ENCODE measurements around the gene STK36. TPM values are rescaled to one million over a fixed set of nuclear protein-coding genes. Genes with fewer than 3 reads are reported as not detected.
A peak's percentile ranks its signal among the peaks of the same experiment; 100 is the strongest.

The STK36 gene
- polyA plus RNA-seq, 12 donors, result 19.4 to 56.6 (median 24.9) TPM; not detected in 1

DNA sequence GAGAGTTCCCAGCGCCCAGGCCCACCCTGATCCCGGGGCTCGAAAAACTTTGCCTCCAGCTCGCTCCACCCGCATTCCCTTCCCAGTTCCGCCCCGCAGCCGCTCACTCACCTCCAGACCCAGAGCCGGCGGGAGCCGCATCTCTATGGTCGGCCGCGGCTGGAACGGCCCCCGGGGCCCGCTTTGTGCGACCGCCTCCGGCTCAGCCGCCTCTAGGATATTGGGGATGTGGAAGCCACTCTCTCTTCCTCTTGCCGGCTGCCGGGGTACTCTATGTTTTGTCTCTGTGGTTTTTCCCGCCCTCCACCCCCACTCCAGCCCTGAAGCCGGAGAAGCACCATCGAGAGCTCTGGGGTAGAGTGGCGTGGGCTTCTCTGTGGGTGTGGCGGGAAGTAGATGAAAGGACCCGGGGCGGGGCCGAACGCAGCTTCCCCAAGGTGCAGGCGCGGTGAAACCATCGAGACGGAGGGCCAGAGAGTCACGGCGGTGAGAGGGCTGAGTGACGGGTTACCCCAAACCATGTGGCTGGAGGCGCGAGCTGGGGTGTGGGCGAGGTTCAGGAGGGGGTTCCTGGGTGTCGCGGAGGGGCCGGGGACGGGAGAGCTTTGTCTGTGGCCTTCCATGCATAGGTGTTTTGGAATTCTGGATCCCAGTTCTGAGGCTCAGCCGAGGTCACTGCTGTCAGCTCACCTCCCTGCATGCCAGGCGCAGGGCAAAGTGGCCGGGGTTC, 12.5 kb upstream of the STK36 start, which contains the start of the genes BCS1L and ZNF142:
Gene BCS1L (plus strand): TSS at position 426 of the 730 bp plus-strand sequence. CDS start 1,305 bp downstream, outside the sequence.
Gene ZNF142 (minus strand): TSS at position 366 of the 730 bp plus-strand sequence. CDS start 3,194 bp downstream, outside the sequence.
- DNase-seq, result peak; percentile 88

DNA sequence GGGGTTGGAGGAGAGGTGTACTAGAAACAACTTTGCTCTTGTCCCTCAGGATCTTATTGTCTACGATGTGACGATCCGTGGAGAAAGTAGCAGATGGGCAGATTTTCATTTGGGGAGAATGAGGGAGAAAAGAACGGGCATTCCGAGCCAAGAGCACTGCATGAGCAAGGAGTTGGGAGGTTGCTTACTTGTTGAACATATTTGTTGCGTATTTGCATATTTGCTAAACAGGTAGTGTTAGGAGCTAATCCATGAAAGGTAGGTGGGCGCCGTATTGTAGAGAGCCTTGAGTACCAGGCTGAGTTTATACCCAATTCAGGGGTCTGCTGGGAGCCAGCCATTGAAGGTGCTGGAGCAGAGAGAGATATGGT, 11.9 kb upstream of the STK36 start:
- no peak for DNase-seq

DNA sequence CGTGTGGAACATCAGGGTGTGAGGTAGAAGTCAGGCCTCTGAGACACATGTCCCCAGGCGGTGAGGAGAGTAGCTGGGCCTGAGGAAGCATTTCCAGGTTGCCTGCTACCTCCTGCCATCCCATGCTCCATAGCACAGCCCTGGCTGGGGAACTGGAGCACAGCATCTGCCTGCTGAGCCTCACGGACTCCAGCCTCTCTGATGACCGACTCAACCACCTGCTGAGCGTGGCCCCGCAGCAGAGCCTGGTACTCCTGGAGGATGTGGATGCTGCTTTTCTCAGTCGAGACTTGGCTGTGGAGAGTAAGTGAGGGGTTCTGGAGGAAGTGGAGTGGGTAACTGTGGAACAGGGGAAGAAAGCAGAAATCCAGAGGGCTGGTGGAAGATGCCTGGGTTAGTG, 9.5 kb upstream of the STK36 start:
- DNase-seq, result no peak

DNA sequence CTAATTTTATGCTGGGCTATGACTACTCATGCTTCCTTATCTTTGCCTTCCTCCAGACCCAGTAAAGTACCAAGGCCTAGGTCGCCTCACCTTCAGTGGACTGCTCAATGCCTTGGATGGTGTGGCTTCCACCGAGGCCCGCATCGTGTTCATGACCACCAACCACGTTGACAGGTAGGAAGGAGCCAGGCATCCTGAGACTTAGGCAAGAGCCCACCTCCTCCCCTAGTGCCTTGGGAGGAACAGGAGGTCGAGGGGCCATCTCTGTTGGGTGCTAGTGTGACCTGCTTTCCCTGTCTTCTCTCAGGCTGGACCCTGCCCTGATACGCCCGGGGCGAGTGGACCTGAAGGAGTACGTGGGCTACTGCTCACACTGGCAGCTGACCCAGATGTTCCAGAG, 9.1 kb upstream of the STK36 start:
- DNase-seq, result no peak

DNA sequence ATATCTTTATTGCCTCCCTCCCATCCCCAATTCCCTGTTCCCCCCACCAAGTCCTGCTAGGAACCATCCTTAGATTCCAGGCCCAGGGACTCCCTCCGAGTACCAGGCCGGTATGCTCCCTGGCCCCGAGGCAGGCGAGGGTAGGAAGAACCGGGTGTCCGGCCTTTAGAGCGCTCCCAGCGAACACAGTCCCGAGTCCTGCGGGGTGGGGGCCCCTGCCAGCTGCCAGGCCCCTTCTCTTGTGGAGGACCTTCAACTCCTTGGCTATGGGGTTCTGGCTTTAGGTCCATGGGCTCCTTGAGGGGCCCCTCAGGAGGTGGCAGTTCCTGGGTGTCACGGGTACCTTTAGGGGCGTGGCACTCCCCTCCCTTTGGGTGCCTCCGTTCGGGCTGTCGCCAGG, 8.0 kb upstream of the STK36 start:
- DNase-seq, result no peak

DNA sequence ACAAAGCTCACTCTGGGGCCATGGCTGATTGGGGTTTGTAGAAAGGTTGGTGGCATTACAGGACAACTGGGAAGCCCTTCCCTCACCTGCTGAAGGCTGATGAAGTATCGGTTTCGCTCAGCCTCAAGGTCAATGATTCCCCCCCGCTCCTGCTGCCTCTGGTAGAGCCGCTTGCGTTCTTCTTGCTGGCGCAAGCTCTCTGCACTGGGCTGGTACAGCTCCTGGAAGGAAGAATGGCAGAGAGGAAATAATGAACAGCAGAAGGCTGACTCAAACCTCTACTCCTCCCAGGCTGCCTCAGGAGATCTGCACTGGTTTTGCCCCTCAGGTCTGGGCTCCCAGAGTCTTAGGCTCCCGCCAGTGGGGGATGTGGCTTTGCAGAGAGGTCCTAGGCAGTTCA, 7.2 kb upstream of the STK36 start:
- DNase-seq, result no peak

DNA sequence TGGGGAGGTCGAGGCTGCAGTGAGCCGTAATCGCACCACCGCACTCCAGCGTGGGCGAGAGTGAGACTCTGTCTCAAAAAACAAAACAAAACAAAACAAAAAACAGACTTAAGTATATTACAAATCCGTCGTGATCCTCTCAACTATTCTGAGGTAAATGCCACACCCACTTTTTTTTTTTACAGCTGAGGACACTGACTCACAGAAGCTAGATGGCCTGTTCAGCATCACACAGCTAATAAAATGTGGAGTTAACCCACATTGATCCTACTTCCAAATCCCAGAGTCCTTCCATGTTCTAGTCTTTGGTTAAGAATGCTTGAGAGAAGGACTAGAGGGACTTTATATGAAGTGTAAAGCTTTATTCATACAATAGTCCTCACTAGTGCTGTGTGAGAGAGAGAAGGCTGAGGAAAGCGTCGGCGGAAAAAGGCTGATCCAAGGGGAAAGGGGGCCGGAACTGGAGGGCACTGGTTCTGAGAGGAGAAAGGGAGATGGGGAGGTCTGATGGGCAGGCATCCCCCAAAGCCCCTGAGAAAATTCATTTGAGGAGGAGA, 711 bp upstream of the STK36 start:
- DNase-seq, result no peak

DNA sequence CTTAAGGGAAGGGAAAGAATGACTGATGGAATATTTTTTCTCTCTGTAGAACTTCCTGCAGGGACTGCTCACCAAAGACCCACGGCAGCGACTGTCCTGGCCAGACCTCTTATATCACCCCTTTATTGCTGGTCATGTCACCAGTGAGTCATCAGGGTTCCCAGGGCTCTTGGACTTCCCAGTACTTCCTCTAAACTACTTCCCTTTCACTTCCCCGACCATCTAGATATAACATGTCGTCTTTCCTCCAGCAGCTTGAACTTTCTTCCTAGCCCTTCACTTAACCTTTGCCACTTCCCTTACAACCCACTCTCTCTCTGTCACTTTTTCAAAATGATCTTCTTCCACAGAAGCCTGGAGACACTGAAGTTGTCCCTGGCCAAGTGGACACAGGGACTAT, 7.2 kb downstream of the STK36 start:
- no peak for DNase-seq

DNA sequence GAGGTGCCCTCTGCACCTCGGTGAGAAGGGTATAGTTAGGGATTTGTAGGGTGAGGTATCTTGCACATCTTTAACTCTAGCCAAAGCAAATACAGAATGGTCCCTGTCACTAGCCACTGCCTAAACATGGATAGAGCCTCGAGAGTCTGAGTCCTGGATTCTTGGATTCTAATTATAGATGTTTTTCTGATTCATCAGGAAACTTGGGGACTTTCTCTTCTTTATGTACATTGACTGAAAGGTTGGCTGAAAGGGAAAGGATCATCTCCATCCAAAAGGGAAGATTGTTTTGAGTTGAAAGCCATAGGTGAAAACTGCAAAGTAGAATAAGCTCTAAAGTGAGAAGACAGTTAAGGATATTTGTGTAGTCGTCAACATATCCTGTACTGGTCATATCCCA, 8.2 kb downstream of the STK36 start:
- no peak for DNase-seq

DNA sequence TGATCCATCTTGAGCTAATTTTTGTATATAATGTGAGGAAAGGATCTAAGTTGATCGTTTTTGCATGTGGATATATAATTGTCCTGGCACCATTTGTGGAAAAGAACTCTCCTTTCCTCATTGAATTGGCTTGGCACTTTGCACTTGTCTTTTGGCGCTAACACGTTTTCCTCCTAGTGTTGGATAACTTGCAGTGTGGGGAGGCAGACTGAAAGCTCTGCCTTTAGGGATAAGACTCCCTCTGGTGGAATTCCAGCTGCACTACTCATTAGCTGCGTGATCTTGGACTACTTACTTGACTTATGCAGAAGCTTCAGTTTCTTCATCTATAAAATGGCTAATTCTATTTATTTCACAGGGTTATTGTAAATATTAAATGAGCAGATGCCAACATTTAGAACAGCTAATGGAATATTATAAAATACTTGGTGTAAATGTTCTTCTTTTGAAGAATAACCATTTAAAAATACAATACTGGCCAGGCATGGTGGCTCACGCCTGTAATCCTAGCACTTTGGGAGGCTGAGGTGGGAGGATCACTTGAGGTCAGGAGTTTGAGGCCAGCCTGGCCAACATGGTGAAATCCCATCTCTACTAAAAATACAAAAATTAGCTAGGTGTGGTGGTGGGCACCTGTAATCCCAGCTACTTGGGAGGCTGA, 15.6 kb downstream of the STK36 start:
- peak; percentile 81 for DNase-seq

DNA sequence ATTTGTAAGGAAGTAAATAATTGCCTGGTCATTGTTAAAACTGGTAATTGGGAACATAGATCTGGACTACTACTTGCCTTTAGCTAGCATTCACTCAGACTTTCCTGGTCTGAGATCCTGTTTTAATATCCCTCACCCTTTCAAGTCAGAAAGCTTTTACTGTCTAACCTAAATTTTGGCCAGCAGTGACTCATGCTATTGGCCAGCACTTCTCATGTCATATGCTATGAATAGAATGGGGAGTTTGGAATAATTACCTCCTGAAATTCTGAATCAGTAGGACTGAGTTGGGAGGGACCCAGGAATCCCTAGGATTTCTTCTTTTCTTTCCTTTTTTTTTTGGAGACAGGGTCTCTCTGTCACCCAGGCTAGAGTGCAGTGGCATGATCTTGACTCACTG, 19.3 kb downstream of the STK36 start:
- DNase-seq, result peak; percentile 24

DNA sequence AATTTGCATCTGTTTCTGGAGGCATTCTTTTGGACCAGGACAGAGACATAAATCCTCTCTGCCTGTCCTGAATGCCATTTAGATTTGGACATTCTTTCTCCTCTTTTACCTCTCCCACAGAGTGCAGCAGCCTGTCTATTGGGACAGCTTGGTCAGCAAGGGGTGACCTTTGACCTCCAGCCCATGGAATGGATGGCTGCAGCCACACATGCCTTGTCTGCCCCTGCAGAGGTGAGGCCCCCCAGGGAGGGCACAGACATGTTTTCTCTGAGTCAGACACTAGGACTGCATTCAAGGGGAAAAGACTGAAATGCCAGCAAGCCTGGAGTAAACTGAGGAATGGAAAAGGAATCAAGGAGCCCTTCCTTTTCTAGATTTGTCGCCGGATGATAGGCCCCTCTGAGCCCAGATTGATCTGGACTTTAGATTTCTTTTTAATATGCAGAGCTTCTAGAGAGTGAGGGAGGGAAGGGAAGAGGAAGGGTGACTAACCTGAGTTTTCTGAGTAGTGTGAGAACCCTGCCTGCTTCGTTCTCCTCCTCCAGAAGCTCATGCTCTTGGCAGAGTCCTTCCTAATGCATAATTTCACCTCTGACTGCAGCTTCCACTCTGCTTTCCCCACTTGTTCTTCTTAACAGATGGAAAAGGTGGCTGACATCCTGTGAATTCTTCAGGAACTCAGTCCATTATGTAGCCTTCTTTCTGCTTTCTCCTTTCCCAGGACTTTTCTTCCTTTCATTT, 22.7 kb downstream of the STK36 start:
- no peak for DNase-seq

DNA sequence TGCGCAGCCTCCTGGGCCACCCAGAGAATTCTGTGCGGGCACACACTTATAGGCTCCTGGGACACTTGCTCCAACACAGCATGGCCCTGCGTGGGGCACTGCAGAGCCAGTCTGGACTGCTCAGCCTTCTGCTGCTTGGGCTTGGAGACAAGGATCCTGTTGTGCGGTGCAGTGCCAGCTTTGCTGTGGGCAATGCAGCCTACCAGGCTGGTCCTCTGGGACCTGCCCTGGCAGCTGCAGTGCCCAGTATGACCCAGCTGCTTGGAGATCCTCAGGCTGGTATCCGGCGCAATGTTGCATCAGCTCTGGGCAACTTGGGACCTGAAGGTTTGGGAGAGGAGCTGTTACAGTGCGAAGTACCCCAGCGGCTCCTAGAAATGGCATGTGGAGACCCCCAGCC, 27.0 kb downstream of the STK36 start:
- no peak for DNase-seq

DNA sequence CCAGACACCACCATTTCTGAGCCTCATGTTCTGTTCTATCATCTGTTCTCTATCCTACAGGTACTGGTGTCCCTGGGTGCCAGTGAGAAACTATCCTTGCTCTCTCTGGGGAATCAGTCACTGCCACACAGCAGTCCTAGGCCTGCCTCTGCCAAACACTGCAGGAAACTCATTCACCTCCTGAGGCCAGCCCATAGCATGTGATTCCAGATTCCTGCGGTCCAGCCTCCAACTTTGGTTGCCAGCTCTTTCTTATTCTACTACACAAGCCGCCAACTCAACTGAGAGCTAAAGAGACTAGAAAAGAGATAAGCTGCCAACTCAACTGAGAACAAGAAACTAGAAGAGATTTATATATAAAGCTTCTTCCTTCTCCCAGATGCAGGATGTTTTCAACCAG, 29.9 kb downstream of the STK36 start:
- no peak for DNase-seq

DNA sequence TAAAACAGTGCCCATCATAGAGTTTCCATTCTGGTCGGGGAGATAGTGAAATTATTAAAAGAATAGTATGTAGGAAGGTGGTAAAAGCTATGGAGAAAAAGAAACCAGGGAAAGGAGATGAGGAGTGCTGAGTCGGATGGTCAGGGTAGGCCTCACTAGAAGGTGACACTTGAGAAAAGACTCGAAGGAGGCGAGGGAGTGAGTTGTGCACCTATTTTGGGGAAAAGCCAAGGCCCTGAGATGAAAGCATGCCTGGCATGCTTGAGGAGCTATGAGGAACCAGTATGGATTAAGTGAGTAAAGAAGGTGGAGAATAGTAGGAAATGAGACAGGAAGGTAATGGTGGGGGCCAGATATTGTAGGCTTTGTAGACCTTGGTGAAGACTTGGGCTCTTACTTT, 31.5 kb downstream of the STK36 start:
- DNase-seq, result no peak

DNA sequence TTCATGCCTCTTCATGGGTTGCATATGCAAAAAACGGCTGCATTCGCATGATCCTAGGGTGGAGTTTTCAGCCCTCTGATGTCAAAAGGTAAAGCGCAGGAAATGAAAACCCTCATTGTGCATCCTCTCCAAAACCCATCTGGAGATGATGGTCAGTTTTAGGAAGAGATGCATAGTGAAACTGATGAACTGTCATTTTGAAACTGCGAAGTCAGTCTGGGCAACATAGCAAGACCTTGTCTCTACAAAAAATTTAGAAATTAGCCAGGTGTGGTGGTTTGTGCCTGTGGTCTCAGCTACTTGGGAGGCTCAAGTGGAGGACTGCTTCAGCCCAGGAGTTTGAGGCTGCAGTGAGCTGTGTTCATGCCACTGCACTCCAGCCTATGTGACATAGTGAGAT, 36.2 kb downstream of the STK36 start:
- no peak for DNase-seq

DNA sequence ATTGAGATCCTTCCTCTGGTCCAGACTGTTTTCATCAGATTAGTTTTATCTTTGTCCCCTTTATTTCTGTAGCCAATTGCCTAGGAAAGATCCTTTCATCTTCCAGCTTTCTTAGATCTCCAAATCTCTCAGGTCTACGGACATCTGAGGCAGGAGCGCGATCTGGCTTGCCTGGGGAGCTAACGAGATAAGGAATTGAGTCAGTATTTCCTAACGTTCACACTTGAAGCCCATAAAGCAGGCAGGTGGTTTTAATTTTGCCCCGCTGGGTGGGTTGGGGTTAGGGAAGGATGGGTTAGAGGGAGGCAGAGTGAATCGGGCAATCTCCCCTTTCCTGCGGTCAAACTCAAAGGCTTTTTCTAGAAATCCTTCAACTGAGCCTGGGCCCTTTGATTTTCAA, 38.0 kb downstream of the STK36 start:
- no peak for DNase-seq

DNA sequence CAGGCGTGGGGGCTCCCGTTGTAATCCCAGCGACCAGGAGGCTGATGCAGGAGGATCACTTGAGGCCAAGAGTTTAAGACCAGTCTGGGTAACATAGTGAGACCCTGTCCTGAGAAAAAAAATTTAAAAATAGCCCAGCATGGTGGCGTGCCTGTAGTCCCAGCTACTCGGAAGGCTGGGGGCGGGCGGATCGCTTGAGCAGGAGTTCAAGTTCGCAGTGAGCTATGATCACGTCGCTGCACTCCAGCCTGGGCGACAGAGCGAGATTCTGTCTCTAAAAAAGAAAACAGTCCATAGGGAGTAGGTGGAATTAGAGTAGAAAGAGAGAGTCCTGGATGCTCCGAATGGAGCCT, 38.4 kb downstream of the STK36 start:
- DNase-seq, result no peak

DNA sequence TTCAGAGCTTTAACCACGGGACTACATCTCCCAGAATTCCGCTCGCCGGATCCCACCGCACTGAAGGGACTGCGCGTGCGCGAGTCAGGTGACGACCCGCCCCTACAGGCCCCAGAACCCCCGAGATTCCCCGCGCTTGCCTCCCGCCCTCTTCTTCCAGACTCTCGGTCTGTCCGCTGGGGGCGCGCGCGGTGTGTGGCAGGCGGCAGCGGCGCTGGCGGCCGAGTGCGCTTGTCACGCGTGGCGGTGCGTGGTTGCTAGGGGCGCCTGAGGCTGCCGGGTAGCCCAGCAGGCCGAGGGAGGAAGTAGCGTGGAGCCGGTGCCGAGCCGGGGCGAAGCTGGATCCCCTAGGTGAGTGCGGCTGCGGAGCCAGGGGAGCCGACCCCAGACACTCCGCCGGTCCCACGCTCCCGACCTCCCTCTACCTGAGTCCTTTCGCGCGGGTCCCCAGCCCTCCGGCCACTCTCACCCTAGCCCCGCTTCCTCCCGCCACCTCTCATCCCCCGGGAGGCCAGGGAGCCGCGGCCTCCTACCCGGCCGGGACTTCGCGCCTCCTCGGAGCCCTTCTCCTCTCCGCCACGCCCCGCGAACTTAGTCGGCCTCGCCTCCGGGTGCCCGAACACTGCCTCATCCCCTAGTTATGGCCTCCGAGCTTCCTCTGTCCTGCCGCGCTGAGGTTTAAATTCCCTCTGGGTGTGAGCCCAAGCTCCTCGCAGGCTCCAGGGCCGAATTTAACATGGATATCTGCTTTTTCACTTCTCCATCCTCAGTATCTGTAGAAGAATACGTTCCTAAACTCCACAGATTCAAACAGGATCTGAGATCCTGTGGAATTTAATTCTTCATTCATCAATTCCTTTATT, 39.0 kb downstream of the STK36 start, which contains the start of gene TTLL4:
Gene TTLL4 (plus strand): TSS at position 149 of the 863 bp plus-strand sequence. CDS start 26,842 bp downstream, outside the sequence.
- DNase-seq, result peak; percentile 97

DNA sequence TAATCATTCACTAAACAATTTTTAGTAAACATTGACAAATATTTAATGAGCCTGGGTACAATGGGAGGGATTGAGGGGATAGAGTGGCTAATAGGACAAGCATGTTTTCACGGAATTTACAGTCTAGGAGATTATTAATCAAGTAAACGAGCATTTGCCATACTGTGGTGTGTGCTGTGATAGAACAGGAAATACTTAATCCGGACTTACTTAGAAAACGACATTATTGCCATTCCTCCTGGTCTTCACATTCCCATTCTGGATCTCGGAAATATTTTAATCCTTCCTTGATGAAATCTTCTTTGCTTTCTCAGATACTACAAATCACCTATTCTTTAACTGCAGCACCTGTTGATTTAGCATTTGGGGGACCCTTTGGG, 39.7 kb downstream of the STK36 start:
- no peak for DNase-seq

DNA sequence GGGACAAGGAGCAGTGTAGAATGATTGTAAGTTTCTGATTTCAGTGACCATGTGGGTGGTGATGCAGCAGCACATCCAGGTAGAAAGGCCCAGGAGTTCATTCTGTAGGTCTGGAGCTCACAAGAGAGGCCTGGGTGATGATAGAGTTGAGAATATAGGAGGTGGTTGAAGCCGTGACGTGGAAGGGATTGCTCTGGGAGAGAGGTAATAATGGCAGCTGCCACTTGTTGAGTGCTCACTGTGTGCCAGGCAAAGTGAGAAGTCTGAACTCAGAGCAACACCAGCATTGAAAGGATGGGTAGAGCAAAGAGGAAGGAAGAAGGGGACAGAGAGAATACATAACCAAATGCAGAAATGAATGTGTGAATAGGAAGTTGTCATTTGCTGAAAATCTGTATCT, 42.0 kb downstream of the STK36 start:
- no peak for DNase-seq

DNA sequence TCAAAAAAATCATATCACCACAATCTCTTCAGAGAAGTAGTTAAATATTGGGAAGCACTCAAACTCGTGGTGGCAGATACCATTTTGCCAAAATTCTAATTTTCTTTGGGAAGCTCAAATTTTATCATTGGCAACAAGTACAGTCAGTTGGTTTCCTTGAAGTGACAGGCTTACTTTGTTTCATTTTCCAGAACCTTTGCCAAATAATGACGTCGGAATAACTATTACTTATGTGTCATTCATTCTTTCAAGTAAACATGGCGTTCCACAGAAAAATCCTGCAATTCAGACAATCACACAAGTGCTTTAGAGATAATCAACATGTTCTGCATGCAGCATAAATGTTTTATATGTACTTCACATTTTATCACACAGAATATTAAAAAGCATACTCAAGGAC, 44.2 kb downstream of the STK36 start:
- no peak for DNase-seq

All from muscle of arm (tissue), 12 donors.